ENCODE results near the gene LRRC8C. TPM values are rescaled to one million over a fixed set of nuclear protein-coding genes. Genes with fewer than 3 reads are reported as not detected.

Gene LRRC8C
- total and polyA plus RNA-seq, 10 of the 15 experiments (the other 5 are each of a cell fraction or from before 2014, with no cell fraction given), result 2.3 to 16.3 (median 10.8) TPM

DNA sequence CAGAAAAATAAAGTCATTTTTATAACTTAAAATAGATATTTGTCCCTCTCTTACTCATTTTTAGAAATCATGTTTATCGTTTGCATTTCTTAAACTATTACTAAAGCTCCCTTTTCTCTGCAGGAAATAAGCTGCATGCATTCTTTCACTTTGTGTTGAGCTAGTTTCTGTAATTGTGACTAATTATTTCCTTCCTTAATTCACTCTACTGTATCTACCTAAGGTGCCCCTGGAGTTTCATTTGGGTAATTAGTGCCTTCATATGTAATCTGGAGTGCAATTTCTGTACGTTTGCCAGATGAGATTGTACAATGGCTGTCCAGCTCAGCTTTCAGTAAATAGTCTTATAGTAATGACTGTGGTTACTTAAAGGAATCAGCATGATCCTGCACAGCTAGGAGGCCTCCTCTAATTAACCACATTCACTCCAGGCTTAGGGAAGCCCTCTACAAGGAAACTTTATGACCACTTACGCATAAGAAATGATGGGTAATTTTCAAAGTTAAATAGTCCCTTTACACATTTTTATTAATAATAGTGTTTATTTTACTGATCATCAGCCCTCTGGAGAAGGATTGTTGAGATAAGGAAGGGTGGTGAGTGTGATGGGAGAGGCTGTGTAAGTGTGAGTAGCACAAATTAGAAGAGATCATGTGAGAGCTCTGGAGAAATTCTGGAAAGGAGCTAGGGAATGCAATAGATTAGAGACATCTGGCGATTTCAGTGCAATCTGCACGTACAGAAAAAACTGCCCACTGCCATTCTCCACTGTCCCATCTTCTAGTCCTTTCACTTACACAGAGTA is 86.8 kb downstream of the LRRC8C start (continued):
- TF ChIP-seq IKZF1 (conservative IDR thresholded peaks at IDR 0.05) (peak; percentile 84), RAD21 (IDR thresholded peaks at IDR 0.05; ENCODE audit: insufficient read depth, low read depth, low read length) (peak; percentile 9; the same call in 1 of the 2 replicates), FOXK2 (IDR thresholded peaks at IDR 0.05) (no peak), POU2F2 (IDR thresholded peaks at IDR 0.05; ENCODE audit: borderline replicate concordance, low read depth, low read length) (0 out of 3 replicates have a peak, but pooled peaks have one; percentile 18), ZSCAN29 (IDR thresholded peaks at IDR 0.05) (no peak), GABPA (IDR thresholded peaks at IDR 0.05; ENCODE audit: low read depth) (peak; percentile 49; the same call in 1 of the 2 replicates)
- TF ChIP-seq, protein P1, sequence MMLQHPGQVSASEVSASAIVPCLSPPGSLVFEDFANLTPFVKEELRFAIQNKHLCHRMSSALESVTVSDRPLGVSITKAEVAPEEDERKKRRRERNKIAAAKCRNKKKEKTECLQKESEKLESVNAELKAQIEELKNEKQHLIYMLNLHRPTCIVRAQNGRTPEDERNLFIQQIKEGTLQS (IDR thresholded peaks at IDR 0.05; ENCODE audit: borderline replicate concordance, extremely low read depth, low read depth, low read length), result no peak
- TF ChIP-seq, protein P2, sequence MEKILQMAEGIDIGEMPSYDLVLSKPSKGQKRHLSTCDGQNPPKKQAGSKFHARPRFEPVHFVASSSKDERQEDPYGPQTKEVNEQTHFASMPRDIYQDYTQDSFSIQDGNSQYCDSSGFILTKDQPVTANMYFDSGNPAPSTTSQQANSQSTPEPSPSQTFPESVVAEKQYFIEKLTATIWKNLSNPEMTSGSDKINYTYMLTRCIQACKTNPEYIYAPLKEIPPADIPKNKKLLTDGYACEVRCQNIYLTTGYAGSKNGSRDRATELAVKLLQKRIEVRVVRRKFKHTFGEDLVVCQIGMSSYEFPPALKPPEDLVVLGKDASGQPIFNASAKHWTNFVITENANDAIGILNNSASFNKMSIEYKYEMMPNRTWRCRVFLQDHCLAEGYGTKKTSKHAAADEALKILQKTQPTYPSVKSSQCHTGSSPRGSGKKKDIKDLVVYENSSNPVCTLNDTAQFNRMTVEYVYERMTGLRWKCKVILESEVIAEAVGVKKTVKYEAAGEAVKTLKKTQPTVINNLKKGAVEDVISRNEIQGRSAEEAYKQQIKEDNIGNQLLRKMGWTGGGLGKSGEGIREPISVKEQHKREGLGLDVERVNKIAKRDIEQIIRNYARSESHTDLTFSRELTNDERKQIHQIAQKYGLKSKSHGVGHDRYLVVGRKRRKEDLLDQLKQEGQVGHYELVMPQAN (conservative IDR thresholded peaks at IDR 0.05), result no peak
- TF ChIP-seq, protein P3, sequence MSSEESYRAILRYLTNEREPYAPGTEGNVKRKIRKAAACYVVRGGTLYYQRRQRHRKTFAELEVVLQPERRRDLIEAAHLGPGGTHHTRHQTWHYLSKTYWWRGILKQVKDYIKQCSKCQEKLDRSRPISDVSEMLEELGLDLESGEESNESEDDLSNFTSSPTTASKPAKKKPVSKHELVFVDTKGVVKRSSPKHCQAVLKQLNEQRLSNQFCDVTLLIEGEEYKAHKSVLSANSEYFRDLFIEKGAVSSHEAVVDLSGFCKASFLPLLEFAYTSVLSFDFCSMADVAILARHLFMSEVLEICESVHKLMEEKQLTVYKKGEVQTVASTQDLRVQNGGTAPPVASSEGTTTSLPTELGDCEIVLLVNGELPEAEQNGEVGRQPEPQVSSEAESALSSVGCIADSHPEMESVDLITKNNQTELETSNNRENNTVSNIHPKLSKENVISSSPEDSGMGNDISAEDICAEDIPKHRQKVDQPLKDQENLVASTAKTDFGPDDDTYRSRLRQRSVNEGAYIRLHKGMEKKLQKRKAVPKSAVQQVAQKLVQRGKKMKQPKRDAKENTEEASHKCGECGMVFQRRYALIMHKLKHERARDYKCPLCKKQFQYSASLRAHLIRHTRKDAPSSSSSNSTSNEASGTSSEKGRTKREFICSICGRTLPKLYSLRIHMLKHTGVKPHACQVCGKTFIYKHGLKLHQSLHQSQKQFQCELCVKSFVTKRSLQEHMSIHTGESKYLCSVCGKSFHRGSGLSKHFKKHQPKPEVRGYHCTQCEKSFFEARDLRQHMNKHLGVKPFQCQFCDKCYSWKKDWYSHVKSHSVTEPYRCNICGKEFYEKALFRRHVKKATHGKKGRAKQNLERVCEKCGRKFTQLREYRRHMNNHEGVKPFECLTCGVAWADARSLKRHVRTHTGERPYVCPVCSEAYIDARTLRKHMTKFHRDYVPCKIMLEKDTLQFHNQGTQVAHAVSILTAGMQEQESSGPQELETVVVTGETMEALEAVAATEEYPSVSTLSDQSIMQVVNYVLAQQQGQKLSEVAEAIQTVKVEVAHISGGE (CRISPR knock-in tag; IDR thresholded peaks at IDR 0.05), result no peak
